Glomerular visceral epithelial cell (primary cell): ENCODE measurements around the gene HIVEP3.
A peak's percentile ranks its signal among the peaks of the same experiment; 100 is the strongest.

Experiments
- DNase-seq: peaks from one replicate; pipeline ENCODE4 v3.0.0-alpha.2; 2016; ENCODE audit errors: extremely low spot score

Gene HIVEP3

GRCh38 chr1:41497056-41497440 is 421.7 kb downstream of the HIVEP3 start:
- peak; percentile 53 for DNase-seq

GRCh38 chr1:41496080-41497055 is 422.4 kb downstream of the HIVEP3 start:
- DNase-seq: peak; percentile 92

DNA sequence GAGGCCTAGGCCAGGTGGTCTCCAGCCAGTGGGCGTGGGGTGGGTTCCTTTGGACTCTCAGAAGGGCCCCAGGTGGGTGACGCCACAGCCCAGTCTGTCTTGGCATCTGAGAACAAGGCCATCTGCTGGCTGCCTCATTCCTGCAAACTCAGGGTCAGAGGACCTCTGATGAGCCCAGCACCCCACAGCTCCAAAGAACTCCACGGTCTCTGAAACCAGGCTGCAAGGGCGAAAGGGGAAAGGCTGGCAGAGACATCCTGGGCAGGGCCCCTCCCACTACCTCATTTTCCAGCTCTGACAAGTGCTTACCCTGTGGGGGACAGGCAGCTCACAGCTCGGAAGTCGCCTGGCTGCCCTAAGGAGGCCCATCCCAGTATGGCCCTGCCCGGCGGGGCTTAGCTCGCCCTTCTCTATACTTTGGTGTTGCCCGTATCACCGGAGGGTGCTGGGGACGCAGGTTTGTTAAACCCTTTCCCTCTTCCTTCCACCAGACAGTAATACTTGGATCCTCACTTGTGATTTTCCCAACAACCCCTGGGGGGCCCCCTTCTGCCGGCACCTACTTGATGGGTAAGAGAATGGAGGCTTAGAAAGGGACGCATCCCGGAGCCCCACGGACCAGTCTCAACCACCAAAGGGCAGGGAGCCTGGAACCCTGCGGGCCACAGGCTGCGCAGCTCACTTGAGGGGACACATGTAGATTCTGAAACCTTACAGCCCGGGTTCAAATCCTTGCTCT is 423.3 kb downstream of the HIVEP3 start:
- no peak for DNase-seq

DNA sequence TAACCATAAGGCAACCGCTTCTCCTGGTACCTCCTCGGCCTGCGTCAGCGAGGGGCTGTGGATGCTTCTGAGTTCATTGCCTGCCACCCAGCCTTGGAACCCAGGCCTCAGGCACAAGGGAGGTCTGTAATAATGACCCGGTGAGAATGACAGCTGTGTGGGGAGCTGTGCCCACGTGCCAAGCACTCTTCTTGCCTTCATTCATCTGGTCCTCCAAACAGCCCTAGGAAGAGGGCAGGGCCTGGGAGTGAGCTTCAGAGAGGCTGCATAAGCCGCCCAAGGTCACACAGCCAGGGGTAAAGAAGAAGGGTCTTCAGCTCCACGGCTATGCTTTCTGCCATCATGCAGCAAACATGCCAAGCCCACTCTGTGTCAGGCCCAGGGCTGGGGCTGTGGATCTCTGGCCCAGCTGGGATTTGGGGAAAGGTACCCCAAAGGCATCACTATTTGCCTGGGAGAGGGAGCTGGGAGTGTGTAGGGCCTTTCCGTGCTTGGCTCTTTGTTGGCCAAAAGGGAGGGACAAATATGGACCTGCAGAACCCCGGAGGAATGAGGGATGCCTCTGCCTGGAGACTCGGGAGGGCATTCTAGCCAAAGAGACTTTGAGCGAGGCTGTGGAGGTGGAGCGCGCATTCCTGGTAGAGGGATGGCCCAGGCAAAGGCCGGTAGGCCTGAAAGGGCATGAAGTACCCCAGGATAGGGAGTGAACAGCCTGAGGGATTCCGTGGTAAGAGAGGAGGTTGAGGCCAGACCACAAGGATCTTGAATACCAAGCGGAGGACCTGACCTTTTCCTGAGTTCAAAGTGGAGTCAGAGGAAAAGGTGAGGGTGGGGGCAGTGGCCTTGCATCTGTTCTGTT is 424.1 kb downstream of the HIVEP3 start:
- no peak for DNase-seq

GRCh38 chr1:41493626-41494350 is 424.9 kb downstream of the HIVEP3 start:
- no peak for DNase-seq

- peak; percentile 97 for DNase-seq
Measured at GRCh38 chr1:41493117-41493536, 425.6 kb downstream of the HIVEP3 start.

GRCh38 chr1:41492341-41492848 is 426.3 kb downstream of the HIVEP3 start:
- no peak for DNase-seq

DNA sequence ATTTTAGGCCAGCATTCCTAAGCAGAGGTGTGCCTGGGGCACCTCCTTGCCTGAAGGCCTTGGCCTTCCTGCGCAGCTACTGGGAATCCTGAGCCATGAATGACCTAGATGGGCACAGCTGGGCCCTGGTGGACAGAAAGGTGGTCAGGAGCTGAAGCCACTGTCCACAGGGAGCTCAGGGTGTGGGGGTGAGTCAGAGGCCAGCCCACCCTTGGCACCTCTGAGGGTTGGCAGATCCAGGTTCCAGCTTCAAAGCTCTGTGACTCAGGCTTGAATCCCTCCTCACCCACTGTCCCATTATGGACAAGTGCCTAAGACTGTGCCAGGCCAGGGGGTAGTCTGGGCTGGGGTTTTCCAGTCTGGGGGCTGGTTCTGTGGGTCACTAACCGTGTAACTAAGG is 427.8 kb downstream of the HIVEP3 start:
- peak; percentile 81 for DNase-seq

- DNase-seq: no peak
Measured at GRCh38 chr1:41489561-41489960, 429.2 kb downstream of the HIVEP3 start.

DNA sequence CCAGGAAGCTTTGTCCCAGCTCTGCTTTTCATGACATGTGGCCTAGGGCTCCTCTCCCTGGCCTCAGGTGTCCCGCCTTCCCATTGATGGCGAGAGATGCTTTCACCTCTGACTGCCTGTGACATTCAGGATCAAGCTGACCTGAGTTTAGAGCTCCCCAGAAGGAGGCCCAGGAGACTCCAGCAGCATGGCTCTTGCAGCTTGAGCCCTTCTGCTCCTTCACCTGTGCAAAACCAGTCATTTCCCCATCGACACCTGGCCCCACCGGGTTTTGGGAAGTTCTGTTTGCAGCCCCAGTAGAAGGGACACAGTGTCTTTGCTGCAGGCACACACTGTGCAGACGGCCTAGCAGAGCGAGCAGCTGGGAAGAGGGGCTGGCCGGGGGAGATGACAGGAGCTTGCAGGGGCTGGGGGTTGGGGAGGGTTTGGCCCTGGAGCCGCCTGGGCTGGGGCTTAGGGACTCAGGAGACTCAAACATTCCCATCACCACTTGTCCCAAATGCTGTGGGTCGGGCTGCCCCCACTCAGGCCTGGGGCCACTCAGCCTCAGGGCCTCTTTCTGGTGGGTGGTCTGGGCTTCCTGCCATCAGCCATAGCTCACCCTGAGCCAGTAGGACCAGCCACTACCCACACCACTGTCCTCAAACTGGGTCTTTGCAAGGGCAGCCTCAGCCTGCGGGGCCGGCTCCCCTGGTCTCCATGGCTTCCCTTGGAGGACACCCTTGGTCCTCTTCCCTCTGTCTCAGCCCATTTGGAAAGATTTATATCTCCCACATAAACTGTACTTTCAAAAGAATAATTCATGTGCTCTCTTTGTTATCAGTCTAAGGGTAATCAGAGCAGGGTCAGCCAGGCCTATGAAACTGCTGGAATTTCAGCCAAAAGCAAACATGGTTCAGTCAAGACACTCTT is 430.4 kb downstream of the HIVEP3 start:
- no peak for DNase-seq

DNA sequence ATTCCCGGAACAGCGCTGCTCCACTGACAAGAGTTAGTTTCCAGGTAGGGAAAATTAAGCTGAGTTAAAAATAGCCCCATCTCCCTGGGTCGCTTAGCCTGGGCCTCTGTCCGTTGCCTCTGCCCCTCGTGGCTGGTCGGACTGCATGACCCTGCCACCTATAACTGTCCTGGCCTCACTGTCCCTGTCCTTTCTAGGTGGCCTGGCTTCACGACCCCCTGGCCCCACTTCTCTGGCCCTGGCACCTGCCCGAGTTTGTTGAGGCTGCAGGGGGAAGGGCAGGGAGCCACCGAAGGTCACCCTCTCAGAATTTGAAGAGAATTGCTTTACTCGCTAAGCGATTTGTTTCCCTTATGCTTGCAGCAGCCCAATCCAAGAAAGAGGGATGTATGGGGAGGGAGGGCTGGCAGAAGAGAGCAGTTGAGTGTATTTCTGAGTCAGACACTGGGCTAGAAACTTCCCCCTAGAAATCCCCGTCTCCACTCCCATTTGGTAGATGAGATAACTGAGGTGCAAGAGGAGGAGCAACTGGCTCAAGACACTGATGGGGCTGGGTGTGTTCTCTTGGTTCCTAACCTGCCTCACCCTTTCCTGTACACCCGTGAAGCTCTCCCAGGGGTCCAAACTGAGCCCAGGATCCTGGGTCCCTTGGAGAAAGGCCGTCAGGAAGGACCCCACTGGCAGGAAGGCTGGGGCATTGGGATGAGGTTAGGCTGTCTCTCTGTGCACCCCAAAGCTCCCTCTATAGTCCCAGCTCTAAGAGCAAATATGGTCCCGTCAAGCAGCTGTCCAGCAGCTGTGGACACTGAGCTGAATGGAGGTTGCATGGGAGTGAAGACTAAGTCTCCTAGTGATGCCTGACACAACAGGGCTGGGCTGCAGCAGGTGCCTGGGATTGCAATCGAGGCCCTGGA is 431.3 kb downstream of the HIVEP3 start:
- peak; percentile 57 for DNase-seq

GRCh38 chr1:41486371-41487125 is 432.2 kb downstream of the HIVEP3 start:
- DNase-seq: peak; percentile 96

DNA sequence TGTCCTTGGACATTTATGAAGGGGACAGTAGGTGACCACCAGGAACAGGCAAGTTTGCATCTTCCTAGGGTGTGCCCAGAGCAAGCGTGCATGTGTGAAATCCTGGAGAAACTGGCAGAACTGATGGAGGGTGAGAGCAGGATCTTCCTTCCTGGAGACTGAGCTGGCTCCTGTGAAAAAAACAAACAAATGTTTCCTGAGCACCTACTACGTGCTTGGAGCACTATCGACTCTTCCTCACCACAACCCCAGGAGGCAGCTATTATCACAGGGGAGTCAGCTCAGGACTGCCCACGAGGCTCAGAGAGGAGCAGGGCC is 432.7 kb downstream of the HIVEP3 start:
- no peak for DNase-seq

GRCh38 chr1:41485605-41486004 is 433.1 kb downstream of the HIVEP3 start:
- DNase-seq: peak; percentile 91

DNA sequence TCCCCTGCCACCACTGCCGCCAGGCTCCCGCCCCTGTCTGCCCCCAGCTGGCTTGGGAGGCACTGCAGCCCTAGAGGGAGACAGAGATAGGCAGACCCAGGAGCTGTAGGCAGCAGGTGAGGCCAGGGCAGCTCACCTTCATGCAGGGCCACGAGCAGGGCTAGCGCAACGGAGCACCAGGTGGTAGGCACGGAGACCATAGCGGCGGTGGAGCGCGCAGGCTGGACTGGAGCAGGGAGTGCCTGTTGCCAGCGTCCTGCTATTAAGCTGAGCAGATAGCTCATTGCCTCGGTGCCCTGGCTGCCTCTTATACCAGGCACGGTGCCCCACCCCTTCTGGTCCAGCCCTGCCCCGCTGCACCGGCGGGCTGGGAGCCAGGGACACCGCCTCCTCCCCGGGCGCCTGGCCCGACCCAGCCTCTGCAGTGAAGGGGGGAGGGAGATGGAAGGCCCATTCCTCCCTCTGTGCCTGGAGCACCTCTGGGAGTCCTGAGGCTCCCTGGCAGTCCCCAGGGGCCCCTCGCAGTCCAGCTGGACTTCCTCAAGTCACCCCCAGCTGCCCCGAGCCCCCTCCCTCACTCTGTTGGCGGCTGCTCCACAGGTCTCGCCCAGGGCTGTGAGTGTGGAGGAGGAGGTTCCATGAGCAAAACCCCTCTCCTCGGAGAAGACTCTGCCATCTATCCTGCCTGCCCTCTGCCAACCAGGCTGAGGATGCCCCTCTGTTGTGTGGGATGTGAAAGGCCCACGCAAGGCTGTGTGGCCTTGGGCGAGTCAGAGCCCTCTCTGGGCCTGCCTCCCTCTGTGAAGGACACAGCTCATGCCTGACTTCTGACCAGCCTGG is 434.1 kb downstream of the HIVEP3 start, which contains the start of gene EDN2:
TSS of gene EDN2 (minus strand) at position 282 of the 840 bp plus-strand sequence. CDS start at position 200, 82 bp downstream.
- peak; percentile 84 for DNase-seq

- DNase-seq: no peak
Measured at GRCh38 chr1:41483960-41484401, 434.7 kb downstream of the HIVEP3 start.
